Neural cell (in vitro differentiated cells): ENCODE data around the gene GTPBP3. TPM values are rescaled to one million over a fixed set of nuclear protein-coding genes. Genes with fewer than 3 reads are reported as not detected.

ENCODE experiments used
- H2AFZ ChIP-seq: fragments of 200-600, 300-800 bp; sonication (generic), shearing (Covaris generic); 2 replicates; pipeline ENCODE4 v1.6.0; 2014; ENCODE audit warnings: low read depth, mild to moderate bottlenecking, antibody characterized with exemption, low read length, moderate library complexity
- H3F3A ChIP-seq: fragments of 200-600 bp; shearing (Covaris generic); 2 replicates; pipeline ENCODE4 v1.6.1; 2016; ENCODE audit warnings: mild to moderate bottlenecking, moderate library complexity, mixed read lengths, antibody characterized with exemption, low read length; ENCODE audit not compliant: insufficient read depth, poor library complexity, severe bottlenecking
- H3K27ac ChIP-seq: fragments of 200-600, 300-800 bp; sonication (generic), shearing (Covaris generic); 2 replicates; pipeline ENCODE4 v1.5.1; 2014; ENCODE audit warnings: mild to moderate bottlenecking, low read length, moderate library complexity
- H3K27me3 ChIP-seq: fragments of 300-800, 200-600 bp; sonication (generic), shearing (Covaris generic); 2 replicates; pipeline ENCODE4 v1.6.0; 2014; ENCODE audit warnings: mild to moderate bottlenecking, low read depth, low read length, moderate library complexity; ENCODE audit not compliant: insufficient read depth
- H3K36me3 ChIP-seq: fragments of 300-800, 200-600 bp; sonication (generic), shearing (Covaris generic); 2 replicates; pipeline ENCODE4 v1.5.1; 2014; ENCODE audit warnings: mild to moderate bottlenecking, antibody characterized with exemption, low read length, moderate library complexity; ENCODE audit not compliant: insufficient read depth
- H3K4me2 ChIP-seq: fragments of 300-800, 200-600 bp; sonication (generic), shearing (Covaris generic); 2 replicates; pipeline ENCODE4 v1.6.0; 2014; ENCODE audit warnings: mild to moderate bottlenecking, low read length
- H3K4me3 ChIP-seq: fragments of 300-800, 200-600 bp; sonication (generic), shearing (Covaris generic); 2 replicates; pipeline ENCODE4 v1.5.1; 2014; ENCODE audit warnings: mild to moderate bottlenecking, low read length, moderate library complexity
- H3K79me2 ChIP-seq: fragments of 200-600 bp; shearing (Covaris generic); replicated peaks from 2 replicates; pipeline ENCODE4 v1.6.0; 2014; ENCODE audit warnings: mild to moderate bottlenecking, low read length, moderate library complexity; ENCODE audit not compliant: insufficient read depth
- H3K9ac ChIP-seq: fragments of 300-800, 200-600 bp; sonication (generic), shearing (Covaris generic); 2 replicates; pipeline ENCODE4 v1.6.1; 2016; ENCODE audit warnings: mild to moderate bottlenecking, low read length, mixed read lengths
- H3K9me2 ChIP-seq: fragments of 200-600 bp; shearing (Covaris generic); 2 replicates; pipeline ENCODE4 v1.6.1; 2016; ENCODE audit warnings: mild to moderate bottlenecking, low read length, mixed read lengths; ENCODE audit not compliant: insufficient read depth
- H3K9me3 ChIP-seq: fragments of 200-600, 300-800 bp; sonication (generic), shearing (Covaris generic); 2 replicates; pipeline ENCODE4 v1.6.1; 2016; ENCODE audit warnings: mild to moderate bottlenecking, mixed run types, low read length, moderate library complexity, mixed read lengths
- H4K20me1 ChIP-seq: fragments of 200-600 bp; shearing (Covaris generic); 2 replicates; pipeline ENCODE4 v1.6.1; 2016; ENCODE audit warnings: mild to moderate bottlenecking, mixed run types; ENCODE audit not compliant: insufficient read depth
- EP300 ChIP-seq: fragments of 450-650 bp; conservative IDR thresholded peaks from 2 replicates; pipeline ENCODE4 v1.6.1; 2014; ENCODE audit warnings: antibody characterized with exemption, mild to moderate bottlenecking, moderate library complexity; ENCODE audit not compliant: poor library complexity, severe bottlenecking
- EZH2 ChIP-seq: fragments of 200-600, 300-800 bp; shearing (Covaris generic), sonication (generic); IDR thresholded peaks from 2 replicates; pipeline ENCODE4 v1.6.1; 2014; ENCODE audit warnings: antibody characterized with exemption, low read length, borderline replicate concordance, mild to moderate bottlenecking; ENCODE audit not compliant: insufficient read depth, poor library complexity, severe bottlenecking
- MXI1 ChIP-seq: fragments of 450-650 bp; conservative IDR thresholded peaks from 2 replicates; pipeline ENCODE4 v1.6.1; 2014; ENCODE audit warnings: antibody characterized with exemption, mild to moderate bottlenecking; ENCODE audit not compliant: poor library complexity, severe bottlenecking
- POLR2AphosphoS5 ChIP-seq: IDR thresholded peaks from 2 replicates; pipeline ENCODE4 v1.6.1; 2012
- RAD21 ChIP-seq: fragments of 450-650 bp; conservative IDR thresholded peaks from 2 replicates; pipeline ENCODE4 v1.6.1; 2014; ENCODE audit warnings: antibody characterized with exemption, mild to moderate bottlenecking, moderate library complexity
- SMC3 ChIP-seq: fragments of 450-650 bp; conservative IDR thresholded peaks from 2 replicates; pipeline ENCODE4 v1.6.1; 2014; ENCODE audit warnings: antibody characterized with exemption, mild to moderate bottlenecking, moderate library complexity; ENCODE audit not compliant: poor library complexity
- TAF1 ChIP-seq: IDR thresholded peaks from 2 replicates; pipeline ENCODE4 v1.6.1; 2012; ENCODE audit warnings: low read depth
- polyA plus RNA-seq: library from polyadenylated mRNA; depleted of rRNA; stranded (reverse); fragments of >200 nt; gene quantifications from 2 replicates; pipeline ENCODE4 v1.2.3, GENCODE V29; 2014
- TF ChIP-seq, protein P1 (sequence below): IDR thresholded peaks from 2 replicates; pipeline ENCODE4 v1.6.1; 2012; ENCODE audit warnings: borderline replicate concordance
- TF ChIP-seq, protein P2 (sequence below): fragments of 450-650 bp; IDR thresholded peaks from 2 replicates; pipeline ENCODE4 v1.5.1; 2014; ENCODE audit warnings: antibody characterized with exemption, mild to moderate bottlenecking, moderate library complexity; ENCODE audit not compliant: poor library complexity, severe bottlenecking

Gene GTPBP3
- polyA plus RNA-seq, 1 donor from 2014 or later: 25.6 TPM

DNA sequence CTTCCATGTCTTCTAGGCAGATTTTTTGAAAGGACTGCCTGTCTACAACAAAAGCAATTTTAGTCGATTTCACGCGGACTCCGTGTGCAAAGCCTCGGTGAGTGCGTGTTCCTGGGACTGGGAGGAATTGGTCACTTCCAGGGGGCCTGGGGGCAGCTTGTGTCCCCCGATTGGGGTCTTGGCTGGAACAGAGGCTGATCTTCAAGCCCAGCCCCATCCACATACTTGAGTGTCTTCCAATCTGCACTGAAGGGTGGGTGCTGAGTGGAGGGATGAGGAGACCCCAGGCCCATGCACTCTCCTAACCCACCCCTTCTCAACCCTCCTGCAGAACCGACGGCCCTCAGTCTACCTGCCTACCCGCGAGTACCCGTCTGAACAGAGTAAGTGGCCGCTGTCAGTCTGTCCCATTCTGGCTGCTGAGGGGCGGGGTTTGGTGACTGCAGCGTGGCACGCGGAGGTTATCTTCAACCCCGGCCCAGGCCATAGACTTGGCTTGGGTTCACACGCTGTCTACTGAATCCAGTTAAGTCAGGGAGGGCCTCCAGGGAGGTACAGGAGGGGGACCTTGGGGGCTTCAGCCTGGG lies 23.3 kb upstream of the GTPBP3 start:
- Histone ChIP-seq H3K9me3 (no peaks in the 10 kb centered on the region), H3K27me3 (no peaks in the 10 kb centered on the region), H3K36me3 (no peaks in the 10 kb centered on the region), H3K27ac (no peak overlapping the region), H3K4me3 (no peak overlapping the region), H2AFZ (no peak overlapping the region), H3K9ac (no peak overlapping the region), H4K20me1 (no peaks in the 10 kb centered on the region), H3K79me2 (peaks cover 18% of the 10 kb centered on the region), H3K9me2 (no peaks in the 10 kb centered on the region), H3F3A (no peaks in the 10 kb centered on the region), H3K4me2 (no peak overlapping the region)
- TF ChIP-seq EZH2 (no peak), MXI1 (no peak), TAF1 (no peak), POLR2AphosphoS5 (no peak), SMC3 (no peak), RAD21 (no peak), EP300 (no peak)
- TF ChIP-seq, protein P1, sequence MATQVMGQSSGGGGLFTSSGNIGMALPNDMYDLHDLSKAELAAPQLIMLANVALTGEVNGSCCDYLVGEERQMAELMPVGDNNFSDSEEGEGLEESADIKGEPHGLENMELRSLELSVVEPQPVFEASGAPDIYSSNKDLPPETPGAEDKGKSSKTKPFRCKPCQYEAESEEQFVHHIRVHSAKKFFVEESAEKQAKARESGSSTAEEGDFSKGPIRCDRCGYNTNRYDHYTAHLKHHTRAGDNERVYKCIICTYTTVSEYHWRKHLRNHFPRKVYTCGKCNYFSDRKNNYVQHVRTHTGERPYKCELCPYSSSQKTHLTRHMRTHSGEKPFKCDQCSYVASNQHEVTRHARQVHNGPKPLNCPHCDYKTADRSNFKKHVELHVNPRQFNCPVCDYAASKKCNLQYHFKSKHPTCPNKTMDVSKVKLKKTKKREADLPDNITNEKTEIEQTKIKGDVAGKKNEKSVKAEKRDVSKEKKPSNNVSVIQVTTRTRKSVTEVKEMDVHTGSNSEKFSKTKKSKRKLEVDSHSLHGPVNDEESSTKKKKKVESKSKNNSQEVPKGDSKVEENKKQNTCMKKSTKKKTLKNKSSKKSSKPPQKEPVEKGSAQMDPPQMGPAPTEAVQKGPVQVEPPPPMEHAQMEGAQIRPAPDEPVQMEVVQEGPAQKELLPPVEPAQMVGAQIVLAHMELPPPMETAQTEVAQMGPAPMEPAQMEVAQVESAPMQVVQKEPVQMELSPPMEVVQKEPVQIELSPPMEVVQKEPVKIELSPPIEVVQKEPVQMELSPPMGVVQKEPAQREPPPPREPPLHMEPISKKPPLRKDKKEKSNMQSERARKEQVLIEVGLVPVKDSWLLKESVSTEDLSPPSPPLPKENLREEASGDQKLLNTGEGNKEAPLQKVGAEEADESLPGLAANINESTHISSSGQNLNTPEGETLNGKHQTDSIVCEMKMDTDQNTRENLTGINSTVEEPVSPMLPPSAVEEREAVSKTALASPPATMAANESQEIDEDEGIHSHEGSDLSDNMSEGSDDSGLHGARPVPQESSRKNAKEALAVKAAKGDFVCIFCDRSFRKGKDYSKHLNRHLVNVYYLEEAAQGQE: no peak
- TF ChIP-seq, protein P2, sequence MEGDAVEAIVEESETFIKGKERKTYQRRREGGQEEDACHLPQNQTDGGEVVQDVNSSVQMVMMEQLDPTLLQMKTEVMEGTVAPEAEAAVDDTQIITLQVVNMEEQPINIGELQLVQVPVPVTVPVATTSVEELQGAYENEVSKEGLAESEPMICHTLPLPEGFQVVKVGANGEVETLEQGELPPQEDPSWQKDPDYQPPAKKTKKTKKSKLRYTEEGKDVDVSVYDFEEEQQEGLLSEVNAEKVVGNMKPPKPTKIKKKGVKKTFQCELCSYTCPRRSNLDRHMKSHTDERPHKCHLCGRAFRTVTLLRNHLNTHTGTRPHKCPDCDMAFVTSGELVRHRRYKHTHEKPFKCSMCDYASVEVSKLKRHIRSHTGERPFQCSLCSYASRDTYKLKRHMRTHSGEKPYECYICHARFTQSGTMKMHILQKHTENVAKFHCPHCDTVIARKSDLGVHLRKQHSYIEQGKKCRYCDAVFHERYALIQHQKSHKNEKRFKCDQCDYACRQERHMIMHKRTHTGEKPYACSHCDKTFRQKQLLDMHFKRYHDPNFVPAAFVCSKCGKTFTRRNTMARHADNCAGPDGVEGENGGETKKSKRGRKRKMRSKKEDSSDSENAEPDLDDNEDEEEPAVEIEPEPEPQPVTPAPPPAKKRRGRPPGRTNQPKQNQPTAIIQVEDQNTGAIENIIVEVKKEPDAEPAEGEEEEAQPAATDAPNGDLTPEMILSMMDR: no peak

DNA sequence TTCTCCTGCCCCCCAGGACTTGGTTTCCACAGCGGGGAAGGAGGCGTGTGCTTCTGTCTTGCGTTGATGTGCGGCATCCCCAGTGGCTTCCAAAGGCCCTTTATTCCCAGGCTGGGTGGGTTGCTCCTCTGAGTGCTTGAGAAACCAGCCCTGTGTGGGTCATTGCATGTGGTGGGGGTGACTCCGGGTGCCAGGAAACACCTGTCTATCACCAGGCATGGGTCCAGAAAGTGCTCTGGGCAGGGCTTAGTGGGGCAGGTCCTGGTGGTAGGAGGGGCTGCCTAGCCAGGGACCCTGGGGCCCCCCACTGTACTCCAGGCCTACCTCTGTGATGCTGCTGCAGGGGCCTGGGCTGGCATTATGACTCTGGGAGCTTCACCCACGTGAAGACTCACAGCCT lies 18.4 kb upstream of the GTPBP3 start:
- H3K4me2 ChIP-seq: no peak overlapping the region
- H3K9me2 ChIP-seq: no peaks in the 10 kb centered on the region
- H2AFZ ChIP-seq: no peak overlapping the region
- no peaks in the 10 kb centered on the region for H3K27me3 ChIP-seq
- H3K79me2 ChIP-seq: no peaks in the 10 kb centered on the region
- no peak overlapping the region for H3K9ac ChIP-seq
- no peak overlapping the region for H3K4me3 ChIP-seq
- H3K9me3 ChIP-seq: no peaks in the 10 kb centered on the region
- H4K20me1 ChIP-seq: no peaks in the 10 kb centered on the region
- TF ChIP-seq, protein P1: no peak
- TF ChIP-seq EP300: no peak
- TF ChIP-seq TAF1: no peak
- no peak for TF ChIP-seq MXI1
- no peak for TF ChIP-seq EZH2
- no peak overlapping the region for H3K27ac ChIP-seq
- H3F3A ChIP-seq: no peaks in the 10 kb centered on the region
- H3K36me3 ChIP-seq: no peaks in the 10 kb centered on the region
